Measurements from ENCODE around the gene RNF217.
"Not testable (repeated sequence)": the region's sequence is repeated elsewhere in the genome, so short reads cannot be mapped to it uniquely, and the experiment has no call there.

The RNF217 gene

GRCh38 chr6:124961777-124962638 lies at the start of gene RNF217:
TSS of gene RNF217 (plus strand) at chr6:124962437. CDS start at chr6:124962545, 108 bp downstream.
- DNase-seq (ENCODE audit: low read depth in 2 of 2): no peak

GRCh38 chr6:124913056-124913455 lies 49.2 kb upstream of the RNF217 start:
- DNase-seq (ENCODE audit: low read depth in 2 of 2): no peak

GRCh38 chr6:124917769-124918168 lies 44.5 kb upstream of the RNF217 start:
- no peak for DNase-seq (ENCODE audit: low read depth in 2 of 2)

- DNase-seq (ENCODE audit: low read depth in 2 of 2): not testable (repeated sequence)
Observed at GRCh38 chr6:124919703-124920102, 42.5 kb upstream of the RNF217 start.

GRCh38 chr6:124924333-124924759 lies 37.9 kb upstream of the RNF217 start:
- DNase-seq (ENCODE audit: low read depth in 2 of 2): no peak

GRCh38 chr6:124926435-124926834 lies 35.8 kb upstream of the RNF217 start:
- no peak for DNase-seq (ENCODE audit: low read depth in 2 of 2)

GRCh38 chr6:124927806-124928205 lies 34.4 kb upstream of the RNF217 start:
- DNase-seq (ENCODE audit: low read depth in 2 of 2): no peak

- no peak for DNase-seq (ENCODE audit: low read depth in 2 of 2)
Observed at GRCh38 chr6:124928851-124929250, 33.4 kb upstream of the RNF217 start.

- DNase-seq (ENCODE audit: low read depth in 2 of 2): no peak
Observed at GRCh38 chr6:124937645-124938044, 24.6 kb upstream of the RNF217 start.

GRCh38 chr6:124941259-124941658 lies 21.0 kb upstream of the RNF217 start:
- DNase-seq (ENCODE audit: low read depth in 2 of 2): no peak

GRCh38 chr6:124943658-124944057 lies 18.6 kb upstream of the RNF217 start:
- DNase-seq (ENCODE audit: low read depth in 2 of 2): no peak

- DNase-seq (ENCODE audit: low read depth in 2 of 2): no peak
Observed at GRCh38 chr6:124947971-124948451, 14.2 kb upstream of the RNF217 start.

GRCh38 chr6:124949706-124950105 lies 12.5 kb upstream of the RNF217 start:
- DNase-seq (ENCODE audit: low read depth in 2 of 2): no peak

- no peak for DNase-seq (ENCODE audit: low read depth in 2 of 2)
Observed at GRCh38 chr6:124953808-124954207, 8.4 kb upstream of the RNF217 start.

- DNase-seq (ENCODE audit: low read depth in 2 of 2): no peak
Observed at GRCh38 chr6:124955108-124955856, 7.0 kb upstream of the RNF217 start.

GRCh38 chr6:124956018-124956417 lies 6.2 kb upstream of the RNF217 start:
- DNase-seq (ENCODE audit: low read depth in 2 of 2): no peak

GRCh38 chr6:124958149-124958548 lies 4.1 kb upstream of the RNF217 start:
- DNase-seq (ENCODE audit: low read depth in 2 of 2): no peak

- no peak for DNase-seq (ENCODE audit: low read depth in 2 of 2)
Observed at GRCh38 chr6:124958759-124959354, 3.4 kb upstream of the RNF217 start.

GRCh38 chr6:124960757-124961463 lies 1.3 kb upstream of the RNF217 start:
- no peak for DNase-seq (ENCODE audit: low read depth in 2 of 2)

GRCh38 chr6:124961464-124961776 lies 817 bp upstream of the RNF217 start:
- no peak for DNase-seq (ENCODE audit: low read depth in 2 of 2)

GRCh38 chr6:124962639-124963415 lies 590 bp downstream of the RNF217 start:
- DNase-seq (ENCODE audit: low read depth in 2 of 2): no peak

Measured in stimulated activated CD8-positive, alpha-beta memory T cell treated with anti-CD3 and anti-CD28 coated beads, Interleukin-7, amount 100 ng/mL, for 1 hour (primary cell).